OCI-LY7 (cell line): ENCODE data around the gene FOXR1. TPM values are rescaled to one million over a fixed set of nuclear protein-coding genes. Genes with fewer than 3 reads are reported as not detected.

ENCODE experiments used
- BruUV-seq: library from RNA; stranded (reverse); fragments of 400-500 nt; replicated peaks from 2 replicates; lab custom pipeline; 2021; lab: Mats Ljungman, UMichigan
- CTCF ChIA-PET: fragments of 300-600 bp; sonication (Branson Sonifier 250); formaldehyde crosslinking; loops from one replicate; lab custom pipeline; 2022; ENCODE audit warnings: antibody characterized with exemption; ENCODE audit not compliant: unreplicated experiment; lab: Charles Lee
- POLR2A ChIA-PET: fragments of 300-600 bp; sonication (Branson Sonifier 250); formaldehyde crosslinking; loops from one replicate; lab custom pipeline; 2022; ENCODE audit warnings: antibody characterized with exemption; lab: Charles Lee
- DNase-seq: peaks from one replicate; pipeline ENCODE4 v3.0.0-alpha.2; 2015; ENCODE audit warnings: low spot score
- H2AFZ ChIP-seq: fragments of 200-600 bp; sonication (generic), shearing (Covaris generic); 2 replicates; pipeline ENCODE4 v1.6.1; 2014; ENCODE audit warnings: mild to moderate bottlenecking, antibody characterized with exemption, low read length, moderate library complexity
- H3K27ac ChIP-seq: fragments of 200-600 bp; sonication (generic); 2 replicates; pipeline ENCODE4 v1.5.1; 2014; ENCODE audit warnings: mixed run types, low read depth, mild to moderate bottlenecking, moderate library complexity, low read length, inconsistent platforms; ENCODE audit not compliant: poor library complexity, severe bottlenecking
- H3K36me3 ChIP-seq: fragments of 200-600 bp; sonication (generic); 2 replicates; pipeline ENCODE4 v1.6.1; 2014; ENCODE audit warnings: mild to moderate bottlenecking, antibody characterized with exemption, low read length, moderate library complexity, mixed read lengths; ENCODE audit not compliant: insufficient read depth
- H3K4me1 ChIP-seq: fragments of 200-600 bp; sonication (generic); 2 replicates; pipeline ENCODE4 v1.5.1; 2014; ENCODE audit warnings: mild to moderate bottlenecking, low read length; ENCODE audit not compliant: insufficient read depth, poor library complexity, severe bottlenecking
- H3K4me2 ChIP-seq: fragments of 200-600 bp; sonication (generic); 2 replicates; pipeline ENCODE4 v1.6.1; 2014; ENCODE audit warnings: mild to moderate bottlenecking, low read length
- H3K4me3 ChIP-seq: fragments of 200-600 bp; sonication (generic); 2 replicates; pipeline ENCODE4 v1.5.1; 2014; ENCODE audit warnings: mild to moderate bottlenecking, low read depth, low read length; ENCODE audit not compliant: poor library complexity, severe bottlenecking
- H3K79me2 ChIP-seq: fragments of 200-600 bp; sonication (generic); 2 replicates; pipeline ENCODE4 v1.6.1; 2016; ENCODE audit warnings: low read depth, mild to moderate bottlenecking, low read length, moderate library complexity, mixed read lengths; ENCODE audit not compliant: insufficient read depth
- H3K9me2 ChIP-seq: fragments of 200-600 bp; sonication (generic); 2 replicates; pipeline ENCODE4 v1.6.1; 2016; ENCODE audit warnings: mild to moderate bottlenecking, low read length, mixed read lengths; ENCODE audit not compliant: insufficient read depth
- H3K9me3 ChIP-seq: fragments of 200-600 bp; sonication (generic); 2 replicates; pipeline ENCODE4 v1.6.1; 2014; ENCODE audit warnings: mild to moderate bottlenecking, mixed run types, low read length, mixed read lengths
- H4K20me1 ChIP-seq: fragments of 200-600 bp; sonication (generic); 2 replicates; pipeline ENCODE4 v1.6.1; 2014; ENCODE audit warnings: mild to moderate bottlenecking, antibody characterized with exemption, low read length, moderate library complexity, mixed read lengths; ENCODE audit not compliant: insufficient read depth
- CTCF ChIP-seq: fragments of 200-600 bp; sonication (generic); conservative IDR thresholded peaks from 2 replicates; pipeline ENCODE4 v1.5.1; 2014; ENCODE audit warnings: mild to moderate bottlenecking, antibody characterized with exemption, low read length, moderate library complexity, mixed read lengths
- EZH2phosphoT487 ChIP-seq: fragments of 200-600 bp; sonication (generic); IDR thresholded peaks from 2 replicates; pipeline ENCODE4 v1.6.1; 2018; ENCODE audit warnings: low read depth, borderline replicate concordance, mild to moderate bottlenecking, mixed run types, antibody characterized with exemption, low read length, moderate library complexity, mixed read lengths
- intact Hi-C: fragments of 100-400 bp; cut with micrococcal nuclease; formaldehyde crosslinking; loops from one replicate; pipeline ENCODE4 v1.10.0; 2022; ENCODE audit not compliant: unreplicated experiment
- total RNA-seq, 2 experiments: library from RNA; depleted of rRNA in 1 of 2; stranded (reverse); fragments of >200 nt in 1 of 2; shearing (Covaris generic) in 1 of 2; gene quantifications; 2 replicates each; pipeline ENCODE4 v1.2.3, GENCODE V29; 2014 to 2022

Gene FOXR1
- total RNA-seq, 2 experiments from 2014 or later: not detected

GRCh38 chr11:118938491-118939403, 32.8 kb upstream of the FOXR1 start:
- Histone ChIP-seq H3K27ac (no peak overlapping the region), H3K4me2 (no peak overlapping the region), H3K9me3 (no peaks in the 10 kb centered on the region), H2AFZ (no peak overlapping the region), H3K79me2 (no peaks in the 10 kb centered on the region), H3K9me2 (no peaks in the 10 kb centered on the region), H3K4me1 (peaks cover 36% of the 10 kb centered on the region), H3K36me3 (no peaks in the 10 kb centered on the region), H3K4me3 (no peak overlapping the region), H4K20me1 (no peaks in the 10 kb centered on the region)
- intact Hi-C loops: no loop called here
- POLR2A ChIA-PET: no interaction called here
- TF ChIP-seq CTCF (no peak), EZH2phosphoT487 (no peak)
- CTCF ChIA-PET: interaction anchor here (0.5 to 1.0 kb wide), 2 partner anchors 8 to 376 kb away, joined by 3 read pairs; no protein-coding TSS in a partner anchor
- no peak for DNase-seq
- no TSS peak for BruUV-seq

GRCh38 chr11:118939404-118939915, 32.1 kb upstream of the FOXR1 start:
- Histone ChIP-seq H3K9me3 (no peaks in the 10 kb centered on the region), H3K36me3 (no peaks in the 10 kb centered on the region), H3K4me2 (peak overlapping the region; percentile 48; the same call in 1 of the 2 replicates), H3K79me2 (no peaks in the 10 kb centered on the region), H2AFZ (peak overlapping the region; percentile 68; the same call in 1 of the 2 replicates), H3K9me2 (no peaks in the 10 kb centered on the region), H3K4me1 (peaks cover 35% of the 10 kb centered on the region), H3K4me3 (no peak overlapping the region), H3K27ac (no peak overlapping the region), H4K20me1 (no peaks in the 10 kb centered on the region)
- TF ChIP-seq EZH2phosphoT487 (no peak), CTCF (no peak)
- no peak for DNase-seq
- intact Hi-C loops: no loop called here
- CTCF ChIA-PET: interaction anchor here (1.0 kb wide), 1 partner anchor 9 kb away, joined by 3 read pairs; no protein-coding TSS in a partner anchor
- no TSS peak for BruUV-seq
- POLR2A ChIA-PET: interaction anchor here (1.0 kb wide), 1 partner anchor 10 kb away, joined by 4 read pairs; no protein-coding TSS in a partner anchor
